ENCODE results near the gene PLEKHS1. TPM values are rescaled to one million over a fixed set of nuclear protein-coding genes. Genes with fewer than 3 reads are reported as not detected.

Gene PLEKHS1
- total RNA-seq, 1 experiment from 2014 or later: not detected

GRCh38 chr10:113704637-113705343 is 46.7 kb upstream of the PLEKHS1 start:
- Histone ChIP-seq H3K4ac (ENCODE audit: low read depth, low read length) (no peak overlapping the region), H3K56ac (ENCODE audit: insufficient read length, low read depth, low read length) (no peak overlapping the region), H2AK5ac (ENCODE audit: insufficient read length, low read length) (no peak overlapping the region), H3K14ac (ENCODE audit: insufficient read depth, low read length) (no peak overlapping the region), H2BK5ac (ENCODE audit: insufficient read length, low read length) (no peak overlapping the region), H3K79me1 (ENCODE audit: insufficient read depth, low read depth, low read length, poor library complexity, severe bottlenecking) (no peaks in the 10 kb centered on the region), H2BK15ac (ENCODE audit: low read depth, low read length) (no peak overlapping the region), H4K8ac (replicated peaks; ENCODE audit: insufficient read length, low read depth, low read length) (no peak overlapping the region), H2BK12ac (ENCODE audit: insufficient read length, low read depth, low read length) (no peak overlapping the region), H4K20me1 (ENCODE audit: control insufficient read depth, insufficient read depth, insufficient read length) (no peaks in the 10 kb centered on the region), H3K27me3 (ENCODE audit: insufficient read depth, low read length) (no peaks in the 10 kb centered on the region), H3K27ac (ENCODE audit: insufficient read length, low read depth, low read length) (no peak overlapping the region), H3K23me2 (ENCODE audit: insufficient read length, low read depth, low read length, poor library complexity, severe bottlenecking) (no peaks in the 10 kb centered on the region), H2AFZ (ENCODE audit: low read length) (no peak overlapping the region), H4K5ac (ENCODE audit: insufficient read length, low read depth, low read length) (no peak overlapping the region), H3K18ac (ENCODE audit: insufficient read length, low read depth, low read length) (no peak overlapping the region), H2BK120ac (ENCODE audit: low read depth, low read length, poor library complexity, severe bottlenecking) (no peak overlapping the region), H3K23ac (ENCODE audit: insufficient read length, low read depth, low read length) (no peak overlapping the region), H3K79me2 (ENCODE audit: insufficient read depth, low read length) (no peaks in the 10 kb centered on the region), H3K4me2 (ENCODE audit: insufficient read depth, insufficient read length, low read length) (no peak overlapping the region), H3K9ac (ENCODE audit: extremely low read depth, insufficient read length, low read length) (no peak overlapping the region), H4K91ac (ENCODE audit: insufficient read length, low read depth, low read length) (no peak overlapping the region), H3K4me1 (ENCODE audit: insufficient read depth, low read length) (peaks cover 10% of the 10 kb centered on the region; the same call in 1 of the 2 replicates), H3T11ph (ENCODE audit: low read length) (no peak overlapping the region), H2BK20ac (ENCODE audit: low read depth, low read length, poor library complexity, severe bottlenecking) (no peak overlapping the region), H3K9me3 (ENCODE audit: control insufficient read depth, low read depth, low read length) (no peaks in the 10 kb centered on the region)
- Mint-ChIP-seq H3K36me3 (ENCODE audit: insufficient read depth in 1 of 3, low read depth in 3 of 3) (peaks cover 0 to 6% (median 4%) of the 10 kb centered on the region in 3 experiments; a peak in 2 of 7 replicates), H3K27me3 (ENCODE audit: low read depth) (no peaks in the 10 kb centered on the region; the same call in 1 of the 2 replicates), H3K27ac (no peak overlapping the region), H3K4me1 (peaks cover 27 to 34% of the 10 kb centered on the region in 2 experiments), H3K9me3 (no peaks in the 10 kb centered on the region), H3K4me3 (no peak overlapping the region)
- no CpG with 5 or more reads among the region's 6 CpGs for WGBS (ENCODE audit: extremely low coverage, insufficient read length, low lambda C conversion rate)
- TF ChIP-seq CTCF (conservative IDR thresholded peaks at IDR 0.05): peak; percentile 84
- no peak for DNase-seq
